A549 (cell line): Measurements from ENCODE around the gene CPLANE2. TPM values are rescaled to one million over a fixed set of nuclear protein-coding genes. Genes with fewer than 3 reads are reported as not detected.

Source experiments
- ATAC-seq, 2 experiments: fragments of 200-7000 bp in 1 of 2; fragments of >200 bp in 1 of 2; cut with Nextera tagmentation in 1 of 2; cut with Tn5 transposase in 1 of 2; 3 replicates each; pipeline versions ENCODE4 v1.8.0 to v1.9.1; 2018 to 2020; ENCODE audit warnings: mild to moderate bottlenecking in 1 of 2, moderate library complexity in 1 of 2
- CTCF ChIA-PET: fragments of 300-600 bp; sonication (Branson Sonifier 250); formaldehyde crosslinking; extraction: SDS; loops from one replicate; lab custom pipeline; 2021; ENCODE audit warnings: antibody characterized with exemption, inconsistent platforms; lab: Yijun Ruan, JAX
- POLR2A ChIA-PET: fragments of 350-600 bp; formaldehyde crosslinking; extraction: SDS; loops from one replicate; lab custom pipeline; 2021; ENCODE audit warnings: antibody characterized with exemption, inconsistent platforms; lab: Yijun Ruan, JAX
- DNase-seq, 2 experiments: peaks; one replicate each; pipeline versions ENCODE4 v3.0.0 to v3.0.0-alpha.2; 2011 to 2016; ENCODE audit warnings: low read depth in 1 of 2, low spot score in 1 of 2
- FAIRE-seq: peaks from 2 replicates; lab custom pipeline; 2011; peaks lifted over from hg19 to GRCh38; lab: Jason Lieb, UNC
- H3K27ac ChIP-seq, 2 experiments: fragments of >200 bp; sonication (Bioruptor Twin); formaldehyde crosslinking; 3 replicates each; pipeline ENCODE4 v1.5.1; 2016 to 2017
- H3K4me1 ChIP-seq: fragments of >200 bp; sonication (Bioruptor Twin); formaldehyde crosslinking; 3 replicates; pipeline ENCODE4 v1.6.1; 2016
- H3K4me2 ChIP-seq: fragments of >200 bp; sonication (Bioruptor Twin); formaldehyde crosslinking; 3 replicates; pipeline ENCODE4 v1.6.1; 2016
- H3K4me3 ChIP-seq: fragments of >200 bp; sonication (Bioruptor Twin); formaldehyde crosslinking; 3 replicates; pipeline ENCODE4 v1.5.1; 2016
- H3K9me3 ChIP-seq: fragments of >200 bp; sonication (Bioruptor Twin); formaldehyde crosslinking; 3 replicates; pipeline ENCODE4 v1.6.1; 2016
- BHLHE40 ChIP-seq: IDR thresholded peaks from 2 replicates; pipeline ENCODE4 v1.6.1; 2012; ENCODE audit warnings: low read depth, low read length, inconsistent platforms
- CBX2 ChIP-seq: fragments of 200-600 bp; sonication (generic); IDR thresholded peaks from 2 replicates; pipeline ENCODE4 v1.6.1; 2016; ENCODE audit warnings: low read depth, mild to moderate bottlenecking, borderline replicate concordance
- EHF ChIP-seq: fragments of 250-450 bp; sonication (Bioruptor Pico); IDR thresholded peaks from 2 replicates; pipeline ENCODE4 v1.5.0; 2020; ENCODE audit warnings: mild to moderate bottlenecking
- EHMT2 ChIP-seq: fragments of 200-600 bp; sonication (generic); IDR thresholded peaks from 2 replicates; pipeline ENCODE4 v1.6.1; 2016; ENCODE audit warnings: antibody characterized with exemption, low read depth, mild to moderate bottlenecking, moderate library complexity
- FOSB ChIP-seq: fragments of 250-450 bp; sonication (Bioruptor Pico); IDR thresholded peaks from 2 replicates; pipeline ENCODE4 v1.5.0; 2020; ENCODE audit warnings: mild to moderate bottlenecking, moderate library complexity
- FOSL2 ChIP-seq, 2 experiments: fragments of 450-650 bp in 1 of 2; fragments of >200 bp in 1 of 2; sonication (Bioruptor Twin) in 1 of 2; formaldehyde crosslinking; IDR thresholded peaks; 2 replicates each; pipeline versions ENCODE4 v1.5.0 to v1.6.1; 2016 to 2020; ENCODE audit warnings: mild to moderate bottlenecking in 1 of 2, moderate library complexity in 1 of 2
- HDAC2 ChIP-seq: fragments of 200-600 bp; sonication (generic); IDR thresholded peaks from 2 replicates; pipeline ENCODE4 v1.6.1; 2016
- HEYL ChIP-seq: fragments of 250-450 bp; sonication (Bioruptor Pico); IDR thresholded peaks from 2 replicates; pipeline ENCODE4 v1.8.0; 2021; ENCODE audit warnings: mild to moderate bottlenecking, moderate library complexity
- HOXA7 ChIP-seq: fragments of 250-450 bp; sonication (Bioruptor Pico); IDR thresholded peaks from 2 replicates; pipeline ENCODE4 v1.5.0; 2020; ENCODE audit warnings: mild to moderate bottlenecking, moderate library complexity
- HOXB13 ChIP-seq: fragments of 250-450 bp; sonication (Bioruptor Pico); IDR thresholded peaks from 2 replicates; pipeline ENCODE4 v1.5.0; 2020; ENCODE audit warnings: low read depth, mild to moderate bottlenecking, moderate library complexity
- JUNB ChIP-seq: fragments of >200 bp; sonication (Bioruptor Twin); formaldehyde crosslinking; IDR thresholded peaks from 2 replicates; pipeline ENCODE4 v1.6.1; 2016
- KDM5A ChIP-seq: fragments of 200-600 bp; sonication (generic); IDR thresholded peaks from 2 replicates; pipeline ENCODE4 v1.6.1; 2016; ENCODE audit warnings: antibody characterized with exemption, mild to moderate bottlenecking
- NFE2L2 ChIP-seq: fragments of 150-350 bp; conservative IDR thresholded peaks from 2 replicates; pipeline ENCODE4 v1.6.1; 2014; ENCODE audit warnings: low read length
- POLR2A ChIP-seq: IDR thresholded peaks from 2 replicates; pipeline ENCODE4 v1.6.1; 2012; ENCODE audit warnings: mild to moderate bottlenecking, low read length
- POLR2AphosphoS2 ChIP-seq: conservative IDR thresholded peaks from 2 replicates; pipeline ENCODE4 v1.6.1; 2012; ENCODE audit warnings: low read length, improper control_type of control experiment, inconsistent platforms
- RARB ChIP-seq: fragments of 250-450 bp; sonication (Bioruptor Pico); IDR thresholded peaks from 2 replicates; pipeline ENCODE4 v1.8.0; 2021; ENCODE audit warnings: mild to moderate bottlenecking, moderate library complexity
- RCOR1 ChIP-seq: fragments of 150-350 bp; IDR thresholded peaks from 2 replicates; pipeline ENCODE4 v1.6.1; 2014; ENCODE audit warnings: antibody characterized with exemption, low read length, low read depth
- RNF2 ChIP-seq: fragments of 200-600 bp; sonication (generic); IDR thresholded peaks from 2 replicates; pipeline ENCODE4 v1.6.1; 2016; ENCODE audit warnings: low read depth, mild to moderate bottlenecking, antibody characterized with exemption, moderate library complexity, borderline replicate concordance
- SMC3 ChIP-seq: fragments of >200 bp; sonication (Bioruptor Twin); formaldehyde crosslinking; IDR thresholded peaks from 3 replicates; pipeline ENCODE4 v1.6.1; 2018; ENCODE audit warnings: inconsistent platforms
- SREBF2 ChIP-seq: fragments of 450-650 bp; IDR thresholded peaks from 2 replicates; pipeline ENCODE4 v1.6.1; 2014; ENCODE audit warnings: mild to moderate bottlenecking, moderate library complexity
- TFCP2L1 ChIP-seq: fragments of 250-450 bp; sonication (Bioruptor Pico); IDR thresholded peaks from 2 replicates; pipeline ENCODE4 v1.5.0; 2021; ENCODE audit warnings: mild to moderate bottlenecking
- ZFP36 ChIP-seq: fragments of 450-650 bp; IDR thresholded peaks from 2 replicates; pipeline ENCODE4 v1.6.1; 2014; ENCODE audit warnings: borderline replicate concordance; ENCODE audit not compliant: partially characterized antibody
- ZNF302 ChIP-seq: fragments of 250-450 bp; sonication (Bioruptor Pico); IDR thresholded peaks from 2 replicates; pipeline ENCODE4 v1.9.0; 2021; ENCODE audit warnings: inconsistent platforms, mild to moderate bottlenecking, moderate library complexity
- WGBS: methylation state at CpG from one replicate; pipeline ENCODE4 v1.1.6; 2017; ENCODE audit errors: missing lambda C conversion rate; 5-methylcytosine and 5-hydroxymethylcytosine counted together
- polyA plus RNA-seq, 4 experiments: library from polyadenylated mRNA; depleted of rRNA in 3 of 4; stranded (reverse); fragments of >200 nt; fragmentation: RNase III in 1 of 4; extraction: RNeasy Plus Mini Kit Qiagen cat#74134 plus additional on column Dnase treatment in 1 of 4; gene quantifications; 2 replicates in 3 of 4; 3 replicates in 1 of 4; pipeline ENCODE4 v1.2.3, GENCODE V29; 2011 to 2017
- TF ChIP-seq, protein P1 (sequence below): fragments of >200 bp; sonication (Bioruptor Twin); formaldehyde crosslinking; IDR thresholded peaks from 3 replicates; pipeline ENCODE4 v1.6.1; 2016
- TF ChIP-seq, protein P2 (sequence below): IDR thresholded peaks from 2 replicates; pipeline ENCODE4 v1.6.1; 2012; ENCODE audit warnings: low read depth, borderline replicate concordance
- TF ChIP-seq, protein P3 (sequence below): fragments of 150-350 bp; IDR thresholded peaks from 2 replicates; pipeline ENCODE4 v1.6.1; 2014; ENCODE audit warnings: low read depth, mild to moderate bottlenecking, low read length
- TF ChIP-seq, protein P4 (sequence below): fragments of >200 bp; sonication (Bioruptor Twin); formaldehyde crosslinking; IDR thresholded peaks from 2 replicates; pipeline ENCODE4 v1.6.1; 2016

Gene CPLANE2
- polyA plus RNA-seq, 2 of the 4 experiments (the other 2 are of a cell fraction) = 2.4 to 3.7 TPM

DNA sequence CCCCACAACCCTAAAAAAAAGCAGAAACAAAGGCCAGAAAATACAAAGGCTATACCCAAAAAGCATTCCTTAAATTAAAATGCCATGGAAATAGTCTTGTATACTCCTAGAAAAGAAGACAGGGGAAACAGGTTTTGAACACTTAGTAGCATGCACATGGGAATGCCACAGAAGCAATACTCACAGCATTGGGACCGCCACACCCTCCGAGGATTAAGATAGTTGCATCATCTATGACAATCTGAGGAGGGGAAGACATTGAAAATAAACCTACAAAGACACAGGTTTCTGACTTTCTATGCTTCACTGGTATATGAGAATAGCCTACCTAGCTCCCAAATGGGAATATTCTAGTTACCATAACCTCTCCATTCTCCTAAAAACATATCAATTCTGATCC lies 15.9 kb upstream of the CPLANE2 start (continued):
- TF ChIP-seq SREBF2 = no peak
- TF ChIP-seq, all 56 proteins: peak for 0

DNA sequence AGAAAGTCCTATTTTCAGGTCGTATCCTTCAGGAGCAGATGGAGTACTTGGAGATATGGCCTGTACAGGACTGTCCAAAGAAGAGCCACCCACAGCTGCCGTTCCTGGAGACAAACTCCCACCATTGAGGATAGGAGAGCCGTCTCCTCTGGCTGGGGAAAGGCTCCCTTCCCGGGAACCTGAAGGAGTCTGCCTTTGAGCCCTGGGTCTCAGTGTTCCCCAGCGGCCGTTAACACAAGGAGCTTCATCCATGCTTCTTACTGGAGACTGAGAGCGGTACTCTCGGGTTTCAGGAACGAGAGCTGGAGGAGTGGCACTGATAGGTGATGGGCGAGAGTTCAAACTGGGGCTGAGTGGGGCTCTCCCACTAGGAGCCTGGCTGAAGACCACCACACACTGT lies 14.4 kb upstream of the CPLANE2 start:
- ATAC-seq = no peak
- no peak for TF ChIP-seq BHLHE40
- no peak for TF ChIP-seq FOSL2 (IDR thresholded peaks at IDR 0.05)
- no peak for TF ChIP-seq FOSL2 (CRISPR knock-in tag; IDR thresholded peaks at IDR 0.05)
- TF ChIP-seq POLR2AphosphoS2 = no peak
- no peak for TF ChIP-seq ZFP36
- no peak for TF ChIP-seq HEYL (CRISPR knock-in tag)
- TF ChIP-seq, protein P1, sequence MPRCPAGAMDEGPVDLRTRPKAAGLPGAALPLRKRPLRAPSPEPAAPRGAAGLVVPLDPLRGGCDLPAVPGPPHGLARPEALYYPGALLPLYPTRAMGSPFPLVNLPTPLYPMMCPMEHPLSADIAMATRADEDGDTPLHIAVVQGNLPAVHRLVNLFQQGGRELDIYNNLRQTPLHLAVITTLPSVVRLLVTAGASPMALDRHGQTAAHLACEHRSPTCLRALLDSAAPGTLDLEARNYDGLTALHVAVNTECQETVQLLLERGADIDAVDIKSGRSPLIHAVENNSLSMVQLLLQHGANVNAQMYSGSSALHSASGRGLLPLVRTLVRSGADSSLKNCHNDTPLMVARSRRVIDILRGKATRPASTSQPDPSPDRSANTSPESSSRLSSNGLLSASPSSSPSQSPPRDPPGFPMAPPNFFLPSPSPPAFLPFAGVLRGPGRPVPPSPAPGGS = no peak
- TF ChIP-seq TFCP2L1 (CRISPR knock-in tag) = no peak
- TF ChIP-seq SMC3 = no peak
- no peak for TF ChIP-seq HOXB13 (CRISPR knock-in tag)
- no peak for TF ChIP-seq EHF
- DNase-seq = no peak
- CTCF ChIA-PET = interaction anchor here (1.1 kb wide), 1 partner anchor 100 kb away, joined by 3 read pairs; the partner anchor contains the start of gene FBXO42
- no peak overlapping the region for H3K4me2 ChIP-seq
- H3K4me3 ChIP-seq = no peak overlapping the region
- no peak for FAIRE-seq
- H3K9me3 ChIP-seq = no peaks in the 10 kb centered on the region
- WGBS = 93% methylated on average over 10 of the region's 10 CpGs
- H3K4me1 ChIP-seq = peaks cover 34% of the 10 kb centered on the region; the same call in 2 of the 3 replicates
- no peak overlapping the region for H3K27ac ChIP-seq
- POLR2A ChIA-PET = interaction anchor here (0.6 kb wide), 1 partner anchor 89 kb away, joined by 3 read pairs; no protein-coding TSS in a partner anchor

DNA sequence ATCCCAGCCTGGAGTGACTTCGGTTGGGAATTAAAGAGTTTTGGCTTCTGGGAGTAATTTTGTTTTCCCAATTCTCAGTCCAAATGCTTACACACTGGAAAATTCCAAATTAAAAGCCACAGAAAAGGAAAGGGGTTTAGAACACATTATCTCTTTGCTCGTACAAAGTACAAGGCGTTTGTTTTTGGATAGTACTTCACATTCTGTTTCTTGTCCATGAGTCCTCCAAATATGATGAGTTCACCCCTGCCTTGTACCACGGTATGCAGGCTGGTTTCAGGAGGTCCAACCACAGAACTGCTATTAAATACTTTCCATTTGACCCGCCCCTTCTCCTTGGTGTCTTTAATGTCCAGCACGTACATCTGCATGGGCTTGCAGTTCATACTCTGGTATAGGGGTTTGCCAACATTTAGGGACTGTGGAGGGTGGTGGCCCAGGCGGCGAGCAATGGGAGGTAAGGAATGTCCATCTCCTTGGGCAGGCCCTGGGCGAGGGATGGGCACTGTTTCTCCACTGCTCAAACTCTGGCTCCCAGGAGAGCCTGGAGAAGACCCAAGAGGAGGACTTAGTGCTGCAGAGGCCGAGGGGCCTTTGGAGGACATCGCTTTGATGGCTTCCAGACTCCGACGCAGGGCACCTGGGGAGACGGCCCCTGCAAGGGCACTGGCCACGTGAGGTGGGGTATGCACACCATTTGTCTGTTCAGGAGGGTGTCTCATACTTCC lies 13.7 kb upstream of the CPLANE2 start:
- Histone ChIP-seq H3K4me1 (peaks cover 34% of the 10 kb centered on the region; the same call in 2 of the 3 replicates), H3K4me2 (no peak overlapping the region), H3K27ac (no peak overlapping the region; a peak in 1 of 6 replicates), H3K4me3 (no peak overlapping the region), H3K9me3 (no peaks in the 10 kb centered on the region)
- DNase-seq = no peak
- POLR2A ChIA-PET = no interaction called here
- CTCF ChIA-PET = interaction anchor here (1.1 to 3.1 kb wide), 2 partner anchors 101 to 168 kb away, joined by 3 to 13 read pairs; partner anchors contain the start of gene FBXO42
- FAIRE-seq = no peak
- ATAC-seq = no peak
- TF ChIP-seq RNF2 (no peak), FOSL2 (IDR thresholded peaks at IDR 0.05) (no peak), FOSL2 (CRISPR knock-in tag; IDR thresholded peaks at IDR 0.05) (no peak), HOXB13 (CRISPR knock-in tag) (no peak), EHF (no peak), FOSB (CRISPR knock-in tag) (no peak), ZFP36 (no peak), RCOR1 (no peak), HDAC2 (no peak)
- TF ChIP-seq, protein P2, sequence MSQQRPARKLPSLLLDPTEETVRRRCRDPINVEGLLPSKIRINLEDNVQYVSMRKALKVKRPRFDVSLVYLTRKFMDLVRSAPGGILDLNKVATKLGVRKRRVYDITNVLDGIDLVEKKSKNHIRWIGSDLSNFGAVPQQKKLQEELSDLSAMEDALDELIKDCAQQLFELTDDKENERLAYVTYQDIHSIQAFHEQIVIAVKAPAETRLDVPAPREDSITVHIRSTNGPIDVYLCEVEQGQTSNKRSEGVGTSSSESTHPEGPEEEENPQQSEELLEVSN = no peak
- TF ChIP-seq, all 56 proteins: peak for 0
- WGBS = 93% methylated on average over 15 of the region's 15 CpGs

DNA sequence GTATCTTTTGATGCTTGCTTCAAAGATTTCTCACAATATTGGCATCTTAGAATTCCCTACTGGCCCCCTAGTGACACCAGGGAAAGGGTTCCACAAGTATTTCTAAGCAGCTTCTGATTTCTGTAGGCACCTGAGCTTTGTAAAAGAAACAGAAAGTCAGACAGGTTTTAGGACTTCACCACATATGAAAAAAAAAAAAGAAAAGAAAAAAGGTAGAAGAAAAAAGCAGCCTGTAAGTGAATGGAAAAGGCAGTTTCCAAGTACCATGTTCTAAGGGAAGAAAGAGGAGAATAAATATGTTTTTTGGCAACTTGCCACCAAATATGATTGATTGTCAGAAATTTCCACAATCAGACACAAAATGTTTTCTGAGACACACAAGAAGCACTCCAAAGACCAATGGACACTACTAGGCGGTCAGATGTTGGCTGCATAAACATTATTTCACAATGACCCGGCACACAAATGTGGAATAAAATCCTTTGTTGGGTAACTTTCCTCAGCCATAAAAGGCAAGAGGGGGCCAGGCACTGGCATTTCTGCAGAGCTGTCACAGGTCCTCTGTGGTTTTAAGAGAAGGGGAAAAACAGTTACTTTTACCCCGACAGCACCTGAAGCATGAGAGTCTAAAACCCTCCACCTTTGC lies 12.7 kb upstream of the CPLANE2 start:
- Histone ChIP-seq H3K4me1 (peaks cover 34% of the 10 kb centered on the region; the same call in 2 of the 3 replicates), H3K4me3 (no peak overlapping the region), H3K27ac (no peak overlapping the region; a peak in 1 of 6 replicates), H3K9me3 (no peaks in the 10 kb centered on the region), H3K4me2 (no peak overlapping the region; the same call in 2 of the 3 replicates)
- no peak for FAIRE-seq
- ATAC-seq = no peak
- CTCF ChIA-PET = interaction anchor here (1.8 to 3.3 kb wide), 3 partner anchors 12 to 171 kb away, joined by 6 to 25 read pairs (median 13); partner anchors contain the start of gene CPLANE2
- WGBS = 80% methylated on average over 3 of the region's 3 CpGs
- POLR2A ChIA-PET = no interaction called here
- no peak for DNase-seq
- TF ChIP-seq, protein P3, sequence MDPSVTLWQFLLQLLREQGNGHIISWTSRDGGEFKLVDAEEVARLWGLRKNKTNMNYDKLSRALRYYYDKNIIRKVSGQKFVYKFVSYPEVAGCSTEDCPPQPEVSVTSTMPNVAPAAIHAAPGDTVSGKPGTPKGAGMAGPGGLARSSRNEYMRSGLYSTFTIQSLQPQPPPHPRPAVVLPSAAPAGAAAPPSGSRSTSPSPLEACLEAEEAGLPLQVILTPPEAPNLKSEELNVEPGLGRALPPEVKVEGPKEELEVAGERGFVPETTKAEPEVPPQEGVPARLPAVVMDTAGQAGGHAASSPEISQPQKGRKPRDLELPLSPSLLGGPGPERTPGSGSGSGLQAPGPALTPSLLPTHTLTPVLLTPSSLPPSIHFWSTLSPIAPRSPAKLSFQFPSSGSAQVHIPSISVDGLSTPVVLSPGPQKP = no peak
- no peak for TF ChIP-seq RARB (CRISPR knock-in tag)
- TF ChIP-seq NFE2L2 = no peak
- no peak for TF ChIP-seq KDM5A
- TF ChIP-seq, protein P2 = no peak
- no peak for TF ChIP-seq JUNB
- no peak for TF ChIP-seq POLR2AphosphoS2
- no peak for TF ChIP-seq HOXA7 (CRISPR knock-in tag)
- TF ChIP-seq FOSL2 (IDR thresholded peaks at IDR 0.05) = no peak
- TF ChIP-seq FOSL2 (CRISPR knock-in tag; IDR thresholded peaks at IDR 0.05) = no peak
- TF ChIP-seq CBX2 = no peak
- TF ChIP-seq, protein P4, sequence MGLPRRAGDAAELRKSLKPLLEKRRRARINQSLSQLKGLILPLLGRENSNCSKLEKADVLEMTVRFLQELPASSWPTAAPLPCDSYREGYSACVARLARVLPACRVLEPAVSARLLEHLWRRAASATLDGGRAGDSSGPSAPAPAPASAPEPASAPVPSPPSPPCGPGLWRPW = no peak
- no peak for TF ChIP-seq ZNF302
- TF ChIP-seq EHMT2 = no peak
- TF ChIP-seq SREBF2 = no peak
- TF ChIP-seq POLR2A = no peak
